IgD-negative memory B cell (primary cell): ENCODE results near the gene SLC46A3. TPM values are rescaled to one million over a fixed set of nuclear protein-coding genes. Genes with fewer than 3 reads are reported as not detected.

ENCODE experiments used
- H3K27ac Mint-ChIP-seq, 3 donors: one replicate each; pipeline ENCODE4 v1.8.0; 2020 to 2022; ENCODE audit warnings: mild to moderate bottlenecking in 3 of 3, mixed read lengths in 3 of 3, moderate library complexity in 1 of 3
- H3K27me3 Mint-ChIP-seq: one replicate; pipeline ENCODE4 v1.8.0; 2021; ENCODE audit warnings: mixed read lengths
- H3K36me3 Mint-ChIP-seq: one replicate; pipeline ENCODE4 v1.8.0; 2020; ENCODE audit warnings: mild to moderate bottlenecking, mixed read lengths
- H3K4me1 Mint-ChIP-seq, 3 donors: one replicate each; pipeline ENCODE4 v1.8.0; 2020 to 2022; ENCODE audit warnings: mixed read lengths in 3 of 3, mild to moderate bottlenecking in 1 of 3
- H3K4me3 Mint-ChIP-seq, 4 donors: one replicate each; pipeline ENCODE4 v1.8.0; 2020 to 2022; ENCODE audit warnings: mild to moderate bottlenecking in 4 of 4, mixed read lengths in 4 of 4, moderate library complexity in 3 of 4
- H3K9me3 Mint-ChIP-seq, 3 donors: one replicate each; pipeline ENCODE4 v1.8.0; 2020 to 2021; ENCODE audit warnings: mixed read lengths in 3 of 3, mild to moderate bottlenecking in 1 of 3
- polyA plus RNA-seq: library from polyadenylated mRNA; unstranded; fragments of 300-500 nt; fragmentation: Illumina TruSeq; gene quantifications from one replicate; pipeline ENCODE4 v1.2.3, GENCODE V29; 2021

Gene SLC46A3, protein sequence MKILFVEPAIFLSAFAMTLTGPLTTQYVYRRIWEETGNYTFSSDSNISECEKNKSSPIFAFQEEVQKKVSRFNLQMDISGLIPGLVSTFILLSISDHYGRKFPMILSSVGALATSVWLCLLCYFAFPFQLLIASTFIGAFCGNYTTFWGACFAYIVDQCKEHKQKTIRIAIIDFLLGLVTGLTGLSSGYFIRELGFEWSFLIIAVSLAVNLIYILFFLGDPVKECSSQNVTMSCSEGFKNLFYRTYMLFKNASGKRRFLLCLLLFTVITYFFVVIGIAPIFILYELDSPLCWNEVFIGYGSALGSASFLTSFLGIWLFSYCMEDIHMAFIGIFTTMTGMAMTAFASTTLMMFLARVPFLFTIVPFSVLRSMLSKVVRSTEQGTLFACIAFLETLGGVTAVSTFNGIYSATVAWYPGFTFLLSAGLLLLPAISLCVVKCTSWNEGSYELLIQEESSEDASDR
- 18.0 TPM for polyA plus RNA-seq

- peaks cover 16 to 26% (median 17%) of the 10 kb centered on the region in 3 donors for H3K4me1 Mint-ChIP-seq
- H3K9me3 Mint-ChIP-seq: no peaks in the 10 kb centered on the region
- H3K27me3 Mint-ChIP-seq: no peaks in the 10 kb centered on the region
- peak within 1 kb of the TSS; percentile 67 to 97 (median 96) for H3K27ac Mint-ChIP-seq
- peaks cover 6% of the 10 kb centered on the region for H3K36me3 Mint-ChIP-seq
- peak within 1 kb of the TSS; percentile 95 to 99 (median 98) for H3K4me3 Mint-ChIP-seq
These were observed at the start of gene SLC46A3 for GRCh38 chr13:28718543-28719226. Gene SLC46A3 (minus strand): TSS chr13:28718970. CDS start chr13:28717998, 972 bp downstream.

GRCh38 chr13:28763887-28764286 lies 45.1 kb upstream of the SLC46A3 start:
- H3K27ac Mint-ChIP-seq: no peak overlapping the region
- H3K4me1 Mint-ChIP-seq: no peaks in the 10 kb centered on the region
- peaks cover 1 to 15% (median 4%) of the 10 kb centered on the region in 3 donors for H3K9me3 Mint-ChIP-seq
- peaks cover 11% of the 10 kb centered on the region for H3K27me3 Mint-ChIP-seq
- no peak overlapping the region for H3K4me3 Mint-ChIP-seq
- peaks cover 2% of the 10 kb centered on the region for H3K36me3 Mint-ChIP-seq

- H3K27ac Mint-ChIP-seq: no peak overlapping the region
- H3K27me3 Mint-ChIP-seq: peaks cover 16% of the 10 kb centered on the region
- no peaks in the 10 kb centered on the region for H3K4me1 Mint-ChIP-seq
- no peak overlapping the region for H3K4me3 Mint-ChIP-seq
- H3K36me3 Mint-ChIP-seq: peaks cover 2% of the 10 kb centered on the region
- peaks cover 3 to 23% (median 14%) of the 10 kb centered on the region in 3 donors for H3K9me3 Mint-ChIP-seq
These were observed 42.8 kb upstream of the SLC46A3 start for GRCh38 chr13:28761586-28761985.

DNA sequence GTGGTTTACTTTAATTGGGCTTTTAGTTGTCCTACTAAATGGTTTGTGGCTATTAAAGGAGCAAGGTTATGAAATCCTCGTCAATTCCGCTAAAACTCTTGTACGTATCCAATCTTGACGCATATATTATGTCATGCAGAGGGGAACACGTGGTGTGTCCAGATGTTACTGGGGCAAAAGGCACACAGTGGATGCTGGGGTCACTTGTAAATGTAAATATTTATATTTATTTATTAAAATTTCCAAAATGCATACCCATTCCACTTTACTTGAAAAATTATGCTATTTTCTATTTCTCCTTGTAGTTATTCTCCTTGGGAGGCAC lies 36.7 kb upstream of the SLC46A3 start:
- H3K4me3 Mint-ChIP-seq: peak overlapping the region in 2 of 4 donors; percentile 48 to 87
- H3K4me1 Mint-ChIP-seq: peaks cover 0 to 2% (median 0%) of the 10 kb centered on the region in 3 donors
- H3K36me3 Mint-ChIP-seq: peaks cover 2% of the 10 kb centered on the region
- peaks cover 3 to 28% (median 14%) of the 10 kb centered on the region in 3 donors for H3K9me3 Mint-ChIP-seq
- H3K27ac Mint-ChIP-seq: no peak overlapping the region
- H3K27me3 Mint-ChIP-seq: peaks cover 9% of the 10 kb centered on the region

DNA sequence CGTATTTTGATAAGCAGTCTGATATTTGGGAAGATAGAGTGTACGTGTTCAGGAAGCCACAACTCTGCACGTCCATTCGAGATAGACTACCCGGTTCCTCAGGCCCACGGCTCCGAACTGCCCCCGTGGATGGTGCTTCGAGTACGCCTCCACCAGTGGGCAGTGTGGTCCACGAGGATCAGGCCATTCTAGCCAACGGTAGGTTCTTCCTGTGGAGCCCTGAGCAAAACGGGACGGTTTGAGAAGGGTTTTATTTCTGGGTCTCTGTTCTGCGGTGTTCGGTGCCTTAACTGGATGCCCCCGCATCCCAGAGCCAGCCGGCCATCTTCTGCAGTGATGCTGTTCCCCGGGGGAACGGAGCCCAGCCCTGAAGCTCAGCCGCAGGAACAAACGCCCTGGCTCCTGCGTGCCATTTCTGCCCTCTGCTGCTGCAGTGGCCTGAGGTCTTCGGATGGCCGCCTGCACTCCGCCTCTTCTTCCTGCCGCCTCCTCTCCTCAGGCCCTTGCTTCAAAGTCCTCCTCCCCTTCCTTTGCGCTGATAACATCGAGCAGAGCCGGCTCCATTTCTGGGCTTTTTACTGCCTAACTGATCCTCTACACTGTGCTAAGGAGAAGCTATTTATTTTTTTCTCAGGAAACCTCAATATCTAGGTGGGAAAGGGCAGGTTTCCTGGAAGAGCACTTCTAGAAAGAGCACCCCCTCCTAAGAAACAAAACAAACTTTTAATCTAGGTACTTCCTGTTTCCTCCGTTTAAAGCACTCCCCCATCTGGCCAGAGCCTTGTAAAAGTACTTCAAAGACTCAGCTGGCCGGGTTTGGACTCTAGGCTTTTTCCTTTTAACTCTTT lies 36.2 kb upstream of the SLC46A3 start:
- H3K4me1 Mint-ChIP-seq: peaks cover 0 to 2% (median 0%) of the 10 kb centered on the region in 3 donors
- H3K27ac Mint-ChIP-seq: peak overlapping the region in 1 of 3 donors; percentile 42
- H3K27me3 Mint-ChIP-seq: peaks cover 9% of the 10 kb centered on the region
- peaks cover 2% of the 10 kb centered on the region for H3K36me3 Mint-ChIP-seq
- peak overlapping the region in 3 of 4 donors; percentile 48 to 87 (median 61) for H3K4me3 Mint-ChIP-seq
- peaks cover 3 to 28% (median 14%) of the 10 kb centered on the region in 3 donors for H3K9me3 Mint-ChIP-seq

DNA sequence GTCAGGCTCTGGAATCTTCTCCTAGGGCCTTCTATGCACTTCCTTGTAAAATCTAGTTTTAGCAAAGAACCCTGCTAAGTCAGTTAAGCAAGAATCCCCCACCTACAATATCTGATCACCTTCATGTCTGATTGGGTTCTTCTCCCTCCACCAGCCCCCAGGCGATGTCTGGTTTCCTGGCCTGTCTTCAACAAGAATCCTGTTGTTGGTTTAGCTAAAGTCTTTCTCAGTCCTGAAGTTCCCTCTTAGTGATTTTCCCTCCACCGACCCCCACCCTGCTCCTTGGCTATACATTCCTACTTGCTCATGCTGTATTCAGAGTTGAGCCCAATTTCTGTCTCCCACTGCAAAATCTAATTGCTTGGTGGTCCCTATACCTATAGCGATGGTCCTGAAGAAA lies 35.2 kb upstream of the SLC46A3 start:
- Mint-ChIP-seq H3K4me1 (peaks cover 0 to 2% (median 0%) of the 10 kb centered on the region in 3 donors), H3K36me3 (peaks cover 1% of the 10 kb centered on the region), H3K9me3 (peaks cover 7 to 23% (median 13%) of the 10 kb centered on the region in 3 donors), H3K4me3 (peak overlapping the region in 1 of 4 donors; percentile 60), H3K27me3 (peaks cover 9% of the 10 kb centered on the region), H3K27ac (no peak overlapping the region)

DNA sequence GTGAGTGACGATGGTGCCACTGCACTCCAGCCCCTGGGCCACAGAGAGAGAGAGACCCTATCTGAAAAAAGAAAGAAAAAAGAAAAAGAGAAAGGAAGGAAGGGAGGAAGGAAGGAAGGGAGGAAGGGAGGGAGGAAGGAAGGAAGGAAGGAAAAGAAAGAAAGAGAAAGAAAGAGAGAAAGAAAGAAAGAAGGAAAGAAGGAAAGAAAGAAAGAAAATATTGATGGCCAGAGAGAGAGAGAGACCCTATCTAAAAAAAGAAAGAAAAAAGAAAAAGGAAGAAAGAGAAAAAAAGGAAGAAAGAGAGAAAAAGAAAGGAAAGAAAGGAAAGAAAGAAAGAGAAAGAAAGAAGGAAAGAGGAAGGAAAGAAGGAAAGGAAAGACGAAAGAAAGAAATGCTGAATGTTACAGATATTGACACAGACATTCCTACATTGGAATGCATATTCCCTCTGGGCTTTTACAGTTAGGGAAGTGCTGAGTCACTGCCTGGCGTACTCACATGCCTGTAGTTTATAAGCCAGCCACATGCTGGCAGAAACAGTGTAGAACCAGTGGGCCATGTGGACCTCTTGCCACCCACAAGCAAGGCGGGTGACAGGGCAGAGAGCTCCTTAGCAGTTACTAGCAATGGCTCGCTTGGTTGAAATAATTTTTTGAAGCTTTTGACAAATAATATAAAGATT lies 34.6 kb upstream of the SLC46A3 start:
- Mint-ChIP-seq H3K4me1 (peaks cover 0 to 2% (median 0%) of the 10 kb centered on the region in 3 donors), H3K36me3 (no peaks in the 10 kb centered on the region), H3K27me3 (peaks cover 9% of the 10 kb centered on the region), H3K4me3 (peak overlapping the region in 1 of 4 donors; percentile 45), H3K9me3 (peaks cover 7 to 20% (median 11%) of the 10 kb centered on the region in 3 donors), H3K27ac (no peak overlapping the region)

DNA sequence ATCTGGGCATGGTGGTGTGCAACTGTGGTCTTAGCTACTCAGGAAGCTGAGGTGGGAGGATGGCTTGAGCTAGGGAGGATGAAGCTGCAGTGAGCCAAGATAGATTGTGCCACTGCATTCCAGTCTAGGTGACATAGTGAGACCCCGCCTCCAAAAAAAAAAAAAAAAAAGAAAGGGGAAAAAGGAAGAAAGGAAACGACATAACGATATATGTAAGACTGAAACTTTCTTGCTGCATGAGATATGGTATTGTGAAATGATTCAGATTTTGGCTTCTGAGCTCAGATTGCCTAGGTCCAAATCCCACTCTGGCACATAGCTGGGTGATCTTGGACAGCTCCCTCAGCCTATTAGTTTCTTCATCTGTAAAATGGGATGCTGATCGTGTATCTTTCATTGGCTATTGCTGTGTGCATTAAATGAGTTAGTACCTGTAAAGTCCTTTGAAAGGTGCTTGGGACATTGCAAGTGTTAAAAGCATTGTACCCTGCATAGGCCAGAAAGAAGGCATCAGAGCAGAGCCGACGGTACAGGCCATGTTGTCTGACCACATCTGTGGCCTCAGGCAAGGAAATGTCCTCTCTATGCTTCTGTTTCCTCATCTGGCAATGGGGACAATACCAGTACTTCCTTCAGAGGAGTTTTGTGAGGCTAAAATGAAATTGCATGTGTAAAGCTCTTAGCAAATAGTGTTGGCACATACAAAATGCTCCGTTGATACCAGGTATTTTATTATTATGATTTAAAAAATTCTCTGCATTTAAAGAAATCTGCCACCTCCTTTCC lies 32.6 kb upstream of the SLC46A3 start:
- Mint-ChIP-seq H3K4me3 (no peak overlapping the region), H3K27ac (no peak overlapping the region), H3K27me3 (peaks cover 3% of the 10 kb centered on the region), H3K4me1 (peaks cover 0 to 2% (median 0%) of the 10 kb centered on the region in 3 donors), H3K36me3 (no peaks in the 10 kb centered on the region), H3K9me3 (peaks cover 0 to 6% (median 4%) of the 10 kb centered on the region in 3 donors)

DNA sequence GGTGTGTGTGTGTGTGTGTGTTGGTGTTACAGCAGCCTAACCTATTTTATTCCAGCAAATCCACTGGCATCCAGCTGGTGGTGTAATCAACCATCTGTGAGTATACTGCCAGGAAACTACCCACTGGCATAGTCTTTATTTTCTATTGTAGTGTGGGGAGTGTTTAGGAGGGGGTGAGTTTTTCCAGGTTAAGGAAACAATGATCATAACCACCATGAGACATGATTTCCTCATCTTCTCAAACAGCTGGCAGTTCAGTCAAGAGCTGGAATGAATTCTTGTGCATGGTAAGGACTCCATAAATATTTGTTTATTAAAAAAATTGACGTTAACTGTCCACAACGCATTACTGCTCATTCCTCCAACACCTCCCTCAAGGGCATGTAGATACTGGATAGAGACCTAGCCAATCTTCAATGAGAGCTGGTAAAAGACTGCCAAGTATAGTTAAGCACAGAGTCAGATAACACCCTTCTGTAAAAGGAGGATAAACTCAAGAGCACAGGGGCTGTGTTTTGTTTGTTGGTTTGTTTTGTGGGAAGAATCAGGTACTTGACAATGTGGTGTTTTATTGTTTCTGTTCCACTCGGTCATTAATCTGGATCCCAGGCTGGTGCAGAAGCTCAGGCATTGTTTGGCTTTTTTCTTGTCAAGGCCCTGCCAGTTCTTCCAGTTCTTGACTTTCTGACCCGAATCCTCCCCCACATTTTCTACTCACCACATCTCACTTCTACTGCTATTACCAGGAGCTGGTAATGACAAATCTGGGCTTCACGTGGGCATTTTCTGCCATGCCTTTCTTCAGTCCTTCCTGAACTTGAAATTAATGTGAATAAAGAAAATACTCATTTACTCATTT lies 31.6 kb upstream of the SLC46A3 start:
- Mint-ChIP-seq H3K36me3 (no peaks in the 10 kb centered on the region), H3K4me3 (no peak overlapping the region), H3K9me3 (peaks cover 0 to 5% (median 4%) of the 10 kb centered on the region in 3 donors), H3K4me1 (peaks cover 0 to 2% (median 0%) of the 10 kb centered on the region in 3 donors), H3K27me3 (peaks cover 4% of the 10 kb centered on the region), H3K27ac (no peak overlapping the region)

DNA sequence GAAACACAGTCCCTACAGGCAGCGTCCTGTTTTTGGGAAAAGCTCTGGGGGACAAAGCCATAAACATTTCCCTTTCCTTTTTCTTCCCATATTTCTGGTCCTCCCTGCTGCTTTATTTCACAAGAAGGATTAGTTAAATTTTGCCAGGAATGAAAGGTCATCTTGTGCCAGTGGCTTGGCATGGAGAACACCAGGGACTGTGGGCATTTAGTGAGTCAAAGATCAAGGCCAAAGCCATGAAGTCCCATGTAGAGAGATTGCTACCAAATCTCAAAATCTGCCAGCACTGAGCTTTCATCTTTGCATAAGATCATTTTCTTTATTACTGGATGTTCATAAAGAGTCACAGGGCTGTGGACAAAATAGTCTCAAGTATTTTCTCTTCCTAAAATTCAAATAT lies 29.1 kb upstream of the SLC46A3 start:
- Mint-ChIP-seq H3K27me3 (peaks cover 4% of the 10 kb centered on the region), H3K4me3 (no peak overlapping the region), H3K4me1 (peaks cover 0 to 2% (median 0%) of the 10 kb centered on the region in 3 donors), H3K36me3 (no peaks in the 10 kb centered on the region), H3K9me3 (peaks cover 0 to 4% (median 0%) of the 10 kb centered on the region in 3 donors), H3K27ac (no peak overlapping the region)

GRCh38 chr13:28746287-28746612 lies 27.5 kb upstream of the SLC46A3 start:
- Mint-ChIP-seq H3K4me3 (no peak overlapping the region), H3K27ac (no peak overlapping the region), H3K27me3 (peaks cover 2% of the 10 kb centered on the region), H3K4me1 (peaks cover 0 to 3% (median 2%) of the 10 kb centered on the region in 3 donors), H3K36me3 (no peaks in the 10 kb centered on the region), H3K9me3 (peaks cover 0 to 4% (median 0%) of the 10 kb centered on the region in 3 donors)

- H3K4me3 Mint-ChIP-seq: no peak overlapping the region
- peaks cover 0 to 4% (median 0%) of the 10 kb centered on the region in 3 donors for H3K9me3 Mint-ChIP-seq
- H3K27me3 Mint-ChIP-seq: peaks cover 2% of the 10 kb centered on the region
- H3K4me1 Mint-ChIP-seq: peaks cover 0 to 4% (median 2%) of the 10 kb centered on the region in 3 donors
- no peaks in the 10 kb centered on the region for H3K36me3 Mint-ChIP-seq
- H3K27ac Mint-ChIP-seq: no peak overlapping the region
These were observed 25.9 kb upstream of the SLC46A3 start for GRCh38 chr13:28744656-28745055.

DNA sequence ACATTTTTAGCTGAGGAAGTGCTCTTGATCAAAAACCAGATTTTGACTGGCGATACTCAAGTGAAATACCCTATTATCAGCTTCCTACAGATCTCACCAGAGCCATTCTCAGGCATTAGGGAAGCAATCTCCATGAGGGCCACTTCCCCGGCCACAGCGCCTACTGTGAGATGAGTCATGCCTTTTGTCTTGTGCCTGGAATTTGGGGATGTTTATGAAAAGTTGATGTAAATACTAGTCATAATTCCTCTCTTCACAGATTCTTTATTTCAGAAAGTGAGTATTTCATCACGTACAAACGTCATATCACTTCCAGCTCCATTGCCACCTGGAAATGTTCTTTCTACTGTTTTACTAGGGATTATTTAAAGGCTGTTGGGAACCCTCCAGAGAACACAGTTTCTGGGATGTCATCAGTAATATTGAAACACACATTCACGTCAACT lies 25.3 kb upstream of the SLC46A3 start:
- H3K27me3 Mint-ChIP-seq: peaks cover 2% of the 10 kb centered on the region
- no peak overlapping the region for H3K4me3 Mint-ChIP-seq
- no peak overlapping the region for H3K27ac Mint-ChIP-seq
- H3K36me3 Mint-ChIP-seq: no peaks in the 10 kb centered on the region
- peaks cover 0 to 2% (median 0%) of the 10 kb centered on the region in 3 donors for H3K9me3 Mint-ChIP-seq
- peaks cover 0 to 4% (median 2%) of the 10 kb centered on the region in 3 donors for H3K4me1 Mint-ChIP-seq
